HCT116 (cell line): ENCODE results near the gene TTC38. TPM values are rescaled to one million over a fixed set of nuclear protein-coding genes. Genes with fewer than 3 reads are reported as not detected.

ENCODE experiments used
- ATAC-seq: fragments of 200-7000 bp; cut with Tn5 transposase; 2 replicates; pipeline ENCODE4 v1.9.1; 2020; ENCODE audit warnings: mild to moderate bottlenecking, moderate library complexity
- BruUV-seq: library from RNA; stranded (reverse); fragments of 400-500 nt; replicated peaks from 2 replicates; lab custom pipeline; 2021; lab: Mats Ljungman, UMichigan
- CTCF ChIA-PET: fragments of 300-600 bp; sonication (Branson Sonifier 250); formaldehyde crosslinking; loops from one replicate; lab custom pipeline; 2021; ENCODE audit warnings: antibody characterized with exemption; lab: Charles Lee
- POLR2A ChIA-PET: fragments of 300-600, 350-600 bp; sonication (Branson Sonifier 250); formaldehyde crosslinking; loops from one replicate; lab custom pipeline; 2021; ENCODE audit warnings: antibody characterized with exemption; lab: Charles Lee
- RAD21 ChIA-PET, 2 experiments: fragments of 300-600 bp; sonication (Branson Sonifier 250); formaldehyde crosslinking; loops; one replicate each; lab custom pipeline; 2023; ENCODE audit warnings: low total read pairs in 2 of 2; ENCODE audit not compliant: uncharacterized antibody in 2 of 2, unreplicated experiment in 2 of 2, low non-redundant PET in 1 of 2; lab: Charles Lee
- DNase-seq: peaks from one replicate; pipeline ENCODE4 v3.0.0-alpha.2; 2010; ENCODE audit warnings: low read depth, low spot score
- H2AFZ ChIP-seq: fragments of 200-600 bp; shearing (Covaris generic), sonication (generic); 2 replicates; pipeline ENCODE4 v1.6.1; 2017; ENCODE audit warnings: low read depth, mixed run types, mixed read lengths, antibody characterized with exemption, low read length; ENCODE audit not compliant: poor library complexity, severe bottlenecking
- H3K27ac ChIP-seq: 2 replicates; pipeline ENCODE4 v1.5.1; 2012; ENCODE audit warnings: low read depth, low read length
- H3K27me3 ChIP-seq: fragments of 200-600 bp; sonication (generic); 2 replicates; pipeline ENCODE4 v1.6.1; 2016; ENCODE audit warnings: mixed run types, low read length, mixed read lengths; ENCODE audit not compliant: insufficient read depth
- H3K36me3 ChIP-seq, 2 experiments: fragments of 200-500 bp in 1 of 2; fragments of 200-600 bp in 1 of 2; sonication (Bioruptor generic) in 1 of 2; sonication (generic) in 1 of 2; 2 replicates each; pipeline versions ENCODE4 v1.5.1 to v1.6.1; 2014 to 2016; ENCODE audit warnings: low read length in 2 of 2, inconsistent platforms in 1 of 2, mixed read lengths in 1 of 2, mixed run types in 1 of 2; ENCODE audit not compliant: insufficient read depth in 2 of 2, control insufficient read depth in 1 of 2
- H3K4me1 ChIP-seq, 2 experiments: fragments of 200-600 bp in 1 of 2; sonication (generic) in 1 of 2; 2 replicates each; pipeline versions ENCODE4 v1.5.1 to v1.6.1; 2012 to 2017; ENCODE audit warnings: low read length in 2 of 2, inconsistent platforms in 1 of 2, mild to moderate bottlenecking in 1 of 2, mixed read lengths in 1 of 2, mixed run types in 1 of 2, moderate library complexity in 1 of 2; ENCODE audit not compliant: insufficient read depth in 2 of 2, control insufficient read depth in 1 of 2
- H3K4me2 ChIP-seq: fragments of 200-600 bp; sonication (generic); 2 replicates; pipeline ENCODE4 v1.6.1; 2017; ENCODE audit warnings: mixed run types, low read length, mixed read lengths
- H3K4me3 ChIP-seq, 2 experiments: fragments of 200-600 bp in 1 of 2; sonication (generic) in 1 of 2; replicated peaks in 1 of 2; 2 replicates each; pipeline ENCODE4 v1.5.1; 2011 to 2016; ENCODE audit warnings: low read length in 2 of 2, control low read depth in 1 of 2, low read depth in 1 of 2, mild to moderate bottlenecking in 1 of 2, mixed read lengths in 1 of 2, mixed run types in 1 of 2
- H3K79me2 ChIP-seq: fragments of 200-600 bp; sonication (generic); 2 replicates; pipeline ENCODE4 v1.6.1; 2017; ENCODE audit warnings: mild to moderate bottlenecking, mixed run types, low read length, moderate library complexity, mixed read lengths; ENCODE audit not compliant: insufficient read depth
- H3K9ac ChIP-seq: fragments of 200-600 bp; sonication (generic); 2 replicates; pipeline ENCODE4 v1.6.1; 2016; ENCODE audit warnings: low read length, mixed read lengths
- H3K9me2 ChIP-seq: fragments of 200-600 bp; sonication (generic), shearing (Covaris generic); 2 replicates; pipeline ENCODE4 v1.6.1; 2017; ENCODE audit warnings: mixed run types, mild to moderate bottlenecking, moderate library complexity; ENCODE audit not compliant: insufficient read depth
- H3K9me3 ChIP-seq, 2 experiments: fragments of 200-500 bp in 1 of 2; fragments of 200-600 bp in 1 of 2; sonication (Bioruptor generic) in 1 of 2; sonication (generic) in 1 of 2; 2 replicates each; pipeline ENCODE4 v1.6.1; 2014 to 2017; ENCODE audit warnings: low read length in 2 of 2, mixed read lengths in 2 of 2, inconsistent platforms in 1 of 2, low read depth in 1 of 2, mild to moderate bottlenecking in 1 of 2, mixed run types in 1 of 2, moderate library complexity in 1 of 2; ENCODE audit not compliant: control insufficient read depth in 1 of 2, insufficient read depth in 1 of 2
- H4K20me1 ChIP-seq: fragments of 200-600 bp; sonication (generic), shearing (Covaris generic); 2 replicates; pipeline ENCODE4 v1.6.1; 2017; ENCODE audit warnings: mixed run types, mild to moderate bottlenecking, moderate library complexity; ENCODE audit not compliant: insufficient read depth
- CEBPB ChIP-seq: IDR thresholded peaks from 2 replicates; pipeline ENCODE4 v1.6.1; 2012; ENCODE audit warnings: low read depth
- EZH2 ChIP-seq: fragments of 200-600 bp; sonication (generic); IDR thresholded peaks from 2 replicates; pipeline ENCODE4 v1.6.1; 2017; ENCODE audit warnings: antibody characterized with exemption, mixed run types
- EZH2phosphoT487 ChIP-seq: fragments of 200-600 bp; IDR thresholded peaks from 2 replicates; pipeline ENCODE4 v1.6.1; 2018; ENCODE audit warnings: antibody characterized with exemption, borderline replicate concordance
- FOSL1 ChIP-seq: IDR thresholded peaks from 2 replicates; pipeline ENCODE4 v1.6.1; 2012; ENCODE audit warnings: low read depth
- JUND ChIP-seq: IDR thresholded peaks from 2 replicates; pipeline ENCODE4 v1.6.1; 2012
- RAD21 ChIP-seq: IDR thresholded peaks from 2 replicates; pipeline ENCODE4 v1.6.1; 2012; ENCODE audit warnings: low read depth, mild to moderate bottlenecking
- SIN3A ChIP-seq: IDR thresholded peaks from 2 replicates; pipeline ENCODE4 v1.6.1; 2012; ENCODE audit warnings: low read depth
- YY1 ChIP-seq: IDR thresholded peaks from 2 replicates; pipeline ENCODE4 v1.6.1; 2011; ENCODE audit warnings: low read length, low read depth, moderate library complexity, mild to moderate bottlenecking; ENCODE audit not compliant: insufficient replicate concordance; ENCODE audit errors: extremely low read depth
- ZFX ChIP-seq: fragments of 450-650 bp; IDR thresholded peaks from 2 replicates; pipeline ENCODE4 v1.6.1; 2017
- intact Hi-C: fragments of 100-400 bp; cut with micrococcal nuclease; formaldehyde crosslinking; loops from 2 replicates; pipeline ENCODE4 v1.10.0; 2022
- total RNA-seq: library from RNA; stranded (reverse); gene quantifications from one replicate; pipeline ENCODE4 v1.2.1, GENCODE V29; 2021; ENCODE audit not compliant: unreplicated experiment
- TF ChIP-seq, protein P1 (sequence below): IDR thresholded peaks from 2 replicates; pipeline ENCODE4 v1.6.1; 2012; ENCODE audit warnings: low read depth

The TTC38 gene
- total RNA-seq, 1 experiment from 2014 or later: 22.9 TPM

DNA sequence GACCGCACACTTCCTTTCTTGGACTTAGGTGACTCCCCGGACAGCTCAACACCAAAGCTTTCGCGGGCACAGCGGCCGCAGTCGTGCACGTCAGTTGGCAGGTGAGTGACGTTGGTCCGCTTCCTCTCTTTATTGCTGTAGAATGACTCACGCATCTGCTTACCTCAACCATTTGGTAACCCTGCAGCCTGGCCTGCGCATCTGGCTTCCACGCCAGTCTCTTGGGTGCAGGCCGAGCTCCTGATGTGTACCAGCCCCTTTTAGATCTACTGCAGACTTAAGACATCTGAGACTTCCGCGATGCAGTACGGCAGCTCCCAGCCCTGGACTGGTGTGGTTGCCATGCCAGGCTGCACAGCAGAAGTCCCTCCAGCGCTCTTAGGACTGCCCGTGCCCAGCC is 55.4 kb downstream of the TTC38 start:
- RAD21 ChIA-PET: no interaction called here
- no peak overlapping the region for H3K4me2 ChIP-seq
- no peaks in the 10 kb centered on the region for H3K4me1 ChIP-seq
- H2AFZ ChIP-seq: no peak overlapping the region
- H4K20me1 ChIP-seq: no peaks in the 10 kb centered on the region
- H3K27ac ChIP-seq: no peak overlapping the region
- no peak overlapping the region for H3K4me3 ChIP-seq
- intact Hi-C loops: no loop called here
- no peaks in the 10 kb centered on the region for H3K9me3 ChIP-seq
- no peak for TF ChIP-seq CEBPB
- TF ChIP-seq EZH2phosphoT487: no peak
- TF ChIP-seq ZFX: no peak
- TF ChIP-seq, protein P1, sequence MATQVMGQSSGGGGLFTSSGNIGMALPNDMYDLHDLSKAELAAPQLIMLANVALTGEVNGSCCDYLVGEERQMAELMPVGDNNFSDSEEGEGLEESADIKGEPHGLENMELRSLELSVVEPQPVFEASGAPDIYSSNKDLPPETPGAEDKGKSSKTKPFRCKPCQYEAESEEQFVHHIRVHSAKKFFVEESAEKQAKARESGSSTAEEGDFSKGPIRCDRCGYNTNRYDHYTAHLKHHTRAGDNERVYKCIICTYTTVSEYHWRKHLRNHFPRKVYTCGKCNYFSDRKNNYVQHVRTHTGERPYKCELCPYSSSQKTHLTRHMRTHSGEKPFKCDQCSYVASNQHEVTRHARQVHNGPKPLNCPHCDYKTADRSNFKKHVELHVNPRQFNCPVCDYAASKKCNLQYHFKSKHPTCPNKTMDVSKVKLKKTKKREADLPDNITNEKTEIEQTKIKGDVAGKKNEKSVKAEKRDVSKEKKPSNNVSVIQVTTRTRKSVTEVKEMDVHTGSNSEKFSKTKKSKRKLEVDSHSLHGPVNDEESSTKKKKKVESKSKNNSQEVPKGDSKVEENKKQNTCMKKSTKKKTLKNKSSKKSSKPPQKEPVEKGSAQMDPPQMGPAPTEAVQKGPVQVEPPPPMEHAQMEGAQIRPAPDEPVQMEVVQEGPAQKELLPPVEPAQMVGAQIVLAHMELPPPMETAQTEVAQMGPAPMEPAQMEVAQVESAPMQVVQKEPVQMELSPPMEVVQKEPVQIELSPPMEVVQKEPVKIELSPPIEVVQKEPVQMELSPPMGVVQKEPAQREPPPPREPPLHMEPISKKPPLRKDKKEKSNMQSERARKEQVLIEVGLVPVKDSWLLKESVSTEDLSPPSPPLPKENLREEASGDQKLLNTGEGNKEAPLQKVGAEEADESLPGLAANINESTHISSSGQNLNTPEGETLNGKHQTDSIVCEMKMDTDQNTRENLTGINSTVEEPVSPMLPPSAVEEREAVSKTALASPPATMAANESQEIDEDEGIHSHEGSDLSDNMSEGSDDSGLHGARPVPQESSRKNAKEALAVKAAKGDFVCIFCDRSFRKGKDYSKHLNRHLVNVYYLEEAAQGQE: no peak
- no peak for TF ChIP-seq FOSL1
- TF ChIP-seq EZH2: no peak
- no peak for TF ChIP-seq RAD21
- no peak for TF ChIP-seq JUND
- no peak for TF ChIP-seq YY1
- TF ChIP-seq SIN3A: no peak
- no TSS peak for BruUV-seq
- H3K9me2 ChIP-seq: no peaks in the 10 kb centered on the region
- H3K79me2 ChIP-seq: peaks cover 19% of the 10 kb centered on the region; the same call in 1 of the 2 replicates
- H3K9ac ChIP-seq: no peak overlapping the region
- H3K36me3 ChIP-seq: peaks cover 29% of the 10 kb centered on the region in 2 experiments; a peak in 3 of 4 replicates
- POLR2A ChIA-PET: no interaction called here
- CTCF ChIA-PET: no interaction called here
- H3K27me3 ChIP-seq: no peaks in the 10 kb centered on the region
- ATAC-seq (no peak), DNase-seq (no peak)
